ENCODE data around the gene MET.

Gene MET

DNA sequence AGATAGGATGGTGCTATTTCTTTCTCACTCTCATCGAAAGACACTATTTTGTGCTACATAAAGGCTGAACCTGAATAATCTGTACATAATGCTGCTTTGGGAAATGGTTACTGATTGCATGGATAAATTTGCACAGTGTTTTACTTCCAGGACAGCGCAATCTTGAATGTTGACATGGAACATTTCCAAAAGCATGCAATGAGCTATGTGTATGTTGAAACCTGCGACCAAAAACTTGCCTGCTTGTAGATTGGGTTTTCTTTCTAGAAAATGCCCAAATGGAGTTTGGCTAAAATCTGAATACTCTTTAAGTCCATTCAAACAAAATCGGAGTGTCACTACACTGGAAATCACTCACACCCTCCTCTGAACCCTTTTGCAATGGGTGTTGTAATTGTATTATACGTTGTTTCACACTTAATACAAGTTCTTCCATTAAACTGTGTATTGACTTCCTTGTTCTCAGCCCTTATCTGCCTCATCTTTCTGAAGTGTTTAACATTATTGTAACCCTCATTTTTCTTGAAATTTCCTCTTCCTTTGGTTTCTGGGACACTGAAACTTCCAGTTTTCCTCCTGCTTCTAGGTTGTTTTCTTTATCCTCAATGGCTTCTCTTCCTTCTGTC is 116.7 kb downstream of the MET start:
- no peak for TF ChIP-seq GATA1 (IDR thresholded peaks at IDR 0.05; ENCODE audit: low read depth, low read length)
- no peak for TF ChIP-seq POLR2A (IDR thresholded peaks at IDR 0.05; ENCODE audit: low read length)
- no peak for DNase-seq

DNA sequence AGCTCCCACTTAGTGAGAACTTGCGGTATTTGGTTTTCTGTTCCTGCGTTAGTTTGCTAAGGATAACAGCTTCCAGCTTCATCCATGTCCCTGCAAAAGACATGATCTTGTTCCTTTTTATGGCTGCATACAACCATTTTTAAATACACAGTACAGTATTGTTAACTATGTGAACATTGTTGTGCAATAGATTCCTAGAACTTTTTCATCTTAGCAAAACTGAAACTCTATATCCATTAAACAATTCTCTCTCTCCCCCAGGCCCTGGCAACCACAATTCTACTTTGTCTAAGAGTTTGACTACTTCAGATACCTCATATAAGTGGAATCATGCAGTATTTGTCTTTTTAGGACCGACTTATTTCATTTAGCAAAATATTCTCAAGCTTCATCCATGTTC is 118.0 kb downstream of the MET start:
- TF ChIP-seq POLR2A (IDR thresholded peaks at IDR 0.05; ENCODE audit: low read length) (no peak), GATA1 (IDR thresholded peaks at IDR 0.05; ENCODE audit: low read depth, low read length) (no peak)
- DNase-seq, result no peak

DNA sequence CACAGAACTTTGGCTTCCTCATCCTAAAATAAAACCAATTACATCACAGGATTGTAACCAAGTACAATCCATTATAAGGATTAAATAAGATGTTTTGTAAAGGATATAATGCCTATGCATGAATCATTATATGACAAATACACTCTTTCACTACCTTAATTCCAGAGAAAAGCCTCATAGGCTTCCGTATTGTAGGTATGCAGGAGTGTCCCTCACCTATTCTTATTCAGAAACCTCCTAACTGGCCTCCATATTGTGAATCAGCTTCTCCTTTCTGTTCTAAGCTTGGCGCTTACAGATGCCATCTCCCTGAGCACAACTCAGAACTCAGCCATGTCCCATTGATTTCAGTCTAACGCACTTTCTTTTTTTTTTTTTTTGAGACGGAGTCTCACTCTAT is 120.8 kb downstream of the MET start:
- DNase-seq, result no peak
- no peak for TF ChIP-seq POLR2A (IDR thresholded peaks at IDR 0.05; ENCODE audit: low read length)
- no peak for TF ChIP-seq GATA1 (IDR thresholded peaks at IDR 0.05; ENCODE audit: low read depth, low read length)

DNA sequence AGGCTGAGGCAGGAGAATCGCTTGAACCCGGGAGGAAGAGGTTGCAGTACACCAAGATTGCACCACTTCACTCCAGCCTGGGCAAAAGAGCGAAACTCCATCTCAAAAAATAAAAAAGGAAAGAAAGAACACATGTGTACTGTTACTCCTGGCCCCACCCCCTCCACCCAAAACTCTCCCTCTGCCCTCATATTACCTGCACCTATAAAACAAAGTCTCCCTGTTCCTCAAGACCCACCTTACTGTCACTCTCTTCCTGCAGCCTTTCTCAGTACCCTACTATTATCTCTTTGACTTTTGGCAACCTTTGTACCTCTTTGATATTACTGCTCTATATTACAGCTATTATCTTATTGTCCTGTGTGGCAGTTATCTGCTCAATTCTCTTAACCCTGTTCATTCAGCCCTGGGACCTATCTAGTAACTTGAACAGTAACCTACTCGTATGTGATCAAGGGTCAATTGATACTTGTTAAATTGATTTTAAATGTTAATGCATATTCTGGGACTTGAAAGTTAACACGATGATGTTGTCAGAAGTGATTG is 121.9 kb downstream of the MET start:
- no peak for DNase-seq
- TF ChIP-seq POLR2A (IDR thresholded peaks at IDR 0.05; ENCODE audit: low read length), result no peak
- TF ChIP-seq GATA1 (IDR thresholded peaks at IDR 0.05; ENCODE audit: low read depth, low read length), result no peak

DNA sequence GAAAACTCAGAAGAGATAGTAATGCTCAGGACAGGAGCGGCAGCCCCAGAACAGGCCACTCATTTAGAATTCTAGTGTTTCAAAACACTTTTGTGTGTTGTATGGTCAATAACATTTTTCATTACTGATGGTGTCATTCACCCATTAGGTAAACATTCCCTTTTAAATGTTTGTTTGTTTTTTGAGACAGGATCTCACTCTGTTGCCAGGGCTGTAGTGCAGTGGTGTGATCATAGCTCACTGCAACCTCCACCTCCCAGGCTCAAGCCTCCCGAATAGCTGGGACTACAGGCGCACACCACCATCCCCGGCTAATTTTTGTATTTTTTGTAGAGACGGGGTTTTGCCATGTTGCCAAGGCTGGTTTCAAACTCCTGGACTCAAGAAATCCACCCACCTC is 124.5 kb downstream of the MET start:
- no peak for DNase-seq
- no peak for TF ChIP-seq POLR2A (IDR thresholded peaks at IDR 0.05; ENCODE audit: low read length)
- no peak for TF ChIP-seq GATA1 (IDR thresholded peaks at IDR 0.05; ENCODE audit: low read depth, low read length)

DNA sequence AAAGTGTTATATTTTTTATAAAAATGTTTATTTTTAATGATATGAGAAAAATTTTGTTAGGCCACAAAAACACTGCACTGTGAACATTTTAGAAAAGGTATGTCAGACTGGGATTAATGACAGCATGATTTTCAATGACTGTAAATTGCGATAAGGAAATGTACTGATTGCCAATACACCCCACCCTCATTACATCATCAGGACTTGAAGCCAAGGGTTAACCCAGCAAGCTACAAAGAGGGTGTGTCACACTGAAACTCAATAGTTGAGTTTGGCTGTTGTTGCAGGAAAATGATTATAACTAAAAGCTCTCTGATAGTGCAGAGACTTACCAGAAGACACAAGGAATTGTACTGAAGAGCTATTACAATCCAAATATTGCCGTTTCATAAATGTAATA is 125.6 kb downstream of the MET start:
- no peak for TF ChIP-seq POLR2A (IDR thresholded peaks at IDR 0.05; ENCODE audit: low read length)
- no peak for TF ChIP-seq GATA1 (IDR thresholded peaks at IDR 0.05; ENCODE audit: low read depth, low read length)
- DNase-seq, result peak; percentile 32 to 55

DNA sequence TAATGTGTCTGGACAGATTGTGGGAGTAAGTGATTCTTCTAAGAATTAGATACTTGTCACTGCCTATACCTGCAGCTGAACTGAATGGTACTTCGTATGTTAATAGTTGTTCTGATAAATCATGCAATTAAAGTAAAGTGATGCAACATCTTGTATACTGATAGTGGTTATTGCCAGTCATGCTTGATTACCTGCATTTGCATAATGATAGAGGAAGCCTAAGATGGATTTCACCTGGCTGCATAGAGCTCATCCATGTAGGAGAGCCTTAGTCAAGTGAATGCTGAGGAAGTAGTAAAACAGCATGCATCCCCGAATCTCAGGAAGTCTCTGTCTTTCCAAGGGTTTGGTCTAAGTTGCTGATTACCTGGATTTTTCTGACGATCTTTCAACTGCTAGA is 126.2 kb downstream of the MET start:
- no peak for DNase-seq
- TF ChIP-seq POLR2A (IDR thresholded peaks at IDR 0.05; ENCODE audit: low read length) (no peak), GATA1 (IDR thresholded peaks at IDR 0.05; ENCODE audit: low read depth, low read length) (no peak)

DNA sequence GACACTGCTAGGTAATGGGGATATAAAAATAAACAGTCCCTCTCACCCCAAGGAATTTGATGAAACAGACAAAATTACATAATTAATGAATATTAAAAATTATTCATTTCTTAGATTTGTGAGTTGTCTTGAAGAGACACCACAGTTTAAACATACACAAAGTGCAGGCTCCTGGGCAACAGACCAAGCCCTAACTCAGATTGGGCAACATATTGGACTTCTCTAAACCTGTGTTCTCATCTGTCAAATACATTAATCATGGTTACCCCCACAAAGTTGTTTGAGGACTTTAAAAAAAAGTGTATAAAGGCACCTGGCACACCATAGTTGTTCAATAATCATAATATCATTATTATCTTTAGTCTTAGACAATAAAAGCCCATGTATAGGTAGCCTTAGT is 127.9 kb downstream of the MET start:
- no peak for DNase-seq
- TF ChIP-seq GATA1 (IDR thresholded peaks at IDR 0.05; ENCODE audit: low read depth, low read length), result no peak
- no peak for TF ChIP-seq POLR2A (IDR thresholded peaks at IDR 0.05; ENCODE audit: low read length)

DNA sequence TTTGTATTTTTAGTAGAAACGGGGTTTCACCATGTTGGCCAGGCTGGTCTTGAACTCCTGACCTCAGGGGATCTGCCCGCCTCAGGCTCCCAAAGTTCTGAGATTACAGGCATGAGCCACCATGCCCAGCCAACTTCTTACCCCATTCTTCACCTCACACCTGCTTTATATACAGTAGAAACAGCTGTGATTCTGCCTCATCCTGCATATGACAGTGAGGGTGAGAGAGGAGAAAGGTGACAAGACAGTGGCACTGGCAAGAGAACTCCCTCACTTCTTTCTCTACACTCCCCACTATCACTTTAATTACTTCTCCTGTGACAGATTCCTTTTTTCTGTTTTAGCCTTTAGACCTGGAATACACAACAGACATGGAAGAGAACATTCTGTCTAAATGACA is 128.6 kb downstream of the MET start:
- no peak for DNase-seq
- no peak for TF ChIP-seq GATA1 (IDR thresholded peaks at IDR 0.05; ENCODE audit: low read depth, low read length)
- TF ChIP-seq POLR2A (IDR thresholded peaks at IDR 0.05; ENCODE audit: low read length), result no peak

DNA sequence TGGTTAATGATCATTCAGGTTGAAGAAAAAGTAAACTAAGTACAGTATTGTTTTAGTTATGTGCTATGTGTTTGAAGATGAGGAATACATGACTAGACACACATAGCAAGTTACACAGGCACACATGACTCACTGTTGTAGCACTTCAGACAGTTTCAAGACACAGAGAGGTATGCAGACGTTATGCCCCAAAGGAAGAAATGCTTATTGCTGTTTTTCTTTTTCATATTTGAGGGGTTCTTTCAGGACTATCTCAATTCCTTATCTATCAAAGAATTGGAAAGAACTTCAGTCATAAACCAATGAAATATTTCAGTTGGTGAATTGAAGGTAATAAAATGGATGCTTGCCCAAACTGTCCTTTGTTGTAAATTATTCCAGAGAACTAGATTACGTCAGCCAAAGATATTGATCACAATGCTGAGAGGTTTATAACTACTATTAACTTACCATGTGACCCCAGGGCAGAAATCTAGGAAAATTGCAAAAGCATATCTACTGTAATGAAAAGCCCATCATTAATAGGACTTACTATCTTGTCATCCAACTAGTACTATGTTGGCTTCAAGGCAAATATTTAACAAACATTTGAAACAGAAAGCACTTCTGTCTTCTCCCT is 129.2 kb downstream of the MET start:
- DNase-seq, result no peak
- no peak for TF ChIP-seq POLR2A (IDR thresholded peaks at IDR 0.05; ENCODE audit: low read length)
- TF ChIP-seq GATA1 (IDR thresholded peaks at IDR 0.05; ENCODE audit: low read depth, low read length), result no peak

DNA sequence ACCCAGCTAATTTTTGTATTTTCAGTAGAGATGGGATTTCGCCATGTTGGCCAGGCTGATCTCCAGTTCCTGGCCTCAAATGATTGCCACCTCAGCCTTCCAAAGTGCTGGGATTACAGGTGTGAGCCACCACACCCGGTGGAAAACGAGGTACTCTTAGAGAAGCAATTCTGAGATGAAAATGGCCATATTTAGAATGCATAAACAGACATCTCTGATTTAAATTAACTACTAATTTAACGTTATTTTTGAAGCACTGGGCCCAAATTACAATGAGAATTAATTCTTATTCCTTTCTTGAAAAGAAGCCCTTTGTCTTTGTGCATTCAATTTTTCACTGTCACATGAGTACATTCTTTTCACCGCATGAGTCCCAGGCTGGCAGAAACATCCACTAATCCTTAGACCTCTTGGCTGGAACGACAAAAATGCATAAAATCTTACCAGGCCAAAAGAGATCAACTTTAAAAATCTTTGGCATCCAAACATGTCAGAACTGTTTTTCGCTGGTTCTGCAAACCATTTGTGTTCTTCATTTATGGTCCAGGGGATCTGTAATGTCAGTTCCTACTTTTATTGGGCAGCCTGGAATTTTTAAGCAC is 130.2 kb downstream of the MET start:
- no peak for DNase-seq
- TF ChIP-seq POLR2A (IDR thresholded peaks at IDR 0.05; ENCODE audit: low read length) (no peak), GATA1 (IDR thresholded peaks at IDR 0.05; ENCODE audit: low read depth, low read length) (no peak)

DNA sequence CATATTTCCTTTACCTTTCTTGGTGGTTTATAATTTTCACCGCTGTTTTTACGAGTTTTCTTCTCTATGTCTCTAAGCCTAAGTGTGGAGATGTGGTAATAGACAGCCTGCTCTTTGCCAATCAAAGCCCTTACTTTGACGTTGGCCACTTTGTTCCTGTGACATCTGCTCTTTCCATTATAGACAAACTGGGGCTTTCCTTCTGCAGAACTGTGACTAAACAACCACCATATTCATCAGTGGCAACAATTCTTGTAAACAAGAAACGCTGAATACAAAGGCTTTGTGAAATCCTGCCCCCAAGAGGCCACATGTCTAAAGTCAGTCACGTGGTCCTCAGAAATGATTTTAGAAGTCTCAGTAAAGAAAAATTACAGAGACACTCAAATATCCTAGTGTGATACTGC is 130.8 kb downstream of the MET start:
- TF ChIP-seq POLR2A (IDR thresholded peaks at IDR 0.05; ENCODE audit: low read length) (no peak), GATA1 (IDR thresholded peaks at IDR 0.05; ENCODE audit: low read depth, low read length) (no peak)
- DNase-seq, result peak; percentile 31 to 47

DNA sequence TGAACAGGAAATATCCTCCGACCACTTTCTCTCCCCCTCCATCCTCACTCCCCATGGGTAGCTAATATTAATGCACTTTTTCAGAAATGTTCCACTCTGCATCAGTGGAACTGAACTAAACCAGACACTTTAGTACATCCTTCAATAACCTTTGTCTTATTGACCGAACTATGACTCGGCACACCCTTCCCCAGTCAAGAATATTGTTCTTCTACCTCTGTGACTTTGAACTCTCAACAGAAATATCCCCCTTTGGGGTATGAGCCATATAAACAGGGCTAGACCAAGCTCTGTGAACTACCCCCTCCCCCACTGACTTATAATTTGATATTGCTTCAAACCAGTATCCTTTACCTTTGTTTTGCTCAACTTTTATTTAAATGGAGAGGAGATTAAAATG is 132.5 kb downstream of the MET start:
- no peak for DNase-seq
- TF ChIP-seq GATA1 (IDR thresholded peaks at IDR 0.05; ENCODE audit: low read depth, low read length), result no peak
- TF ChIP-seq POLR2A (IDR thresholded peaks at IDR 0.05; ENCODE audit: low read length), result no peak

DNA sequence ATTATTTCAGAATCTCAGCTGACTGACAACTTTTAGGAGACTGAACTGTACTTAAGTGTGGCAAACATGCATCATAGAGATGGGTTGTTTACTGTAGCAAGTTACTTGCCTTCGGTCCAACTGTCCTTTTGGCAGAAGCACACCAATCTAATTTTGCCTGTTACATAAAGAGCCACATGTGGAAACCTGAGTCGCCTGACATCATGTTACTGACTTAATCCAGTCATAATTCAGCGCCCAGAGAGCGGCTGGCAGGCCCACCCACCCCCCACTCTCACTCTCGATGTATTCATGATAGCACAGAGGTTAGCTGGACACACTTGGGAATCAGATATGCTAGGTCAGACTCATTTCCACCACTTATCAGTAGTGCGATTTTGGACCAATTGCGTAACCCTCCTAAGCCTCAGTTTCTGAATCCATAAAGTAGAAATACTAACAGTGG is 133.1 kb downstream of the MET start:
- no peak for DNase-seq
- TF ChIP-seq POLR2A (IDR thresholded peaks at IDR 0.05; ENCODE audit: low read length) (no peak), GATA1 (IDR thresholded peaks at IDR 0.05; ENCODE audit: low read depth, low read length) (no peak)

All from erythroblast (primary cell).